HepG2 (cell line): ENCODE measurements around the gene SRPRA. TPM values are rescaled to one million over a fixed set of nuclear protein-coding genes. Genes with fewer than 3 reads are reported as not detected.

Experiments used
- ATRX ChIP-seq: sonication (generic); formaldehyde crosslinking; IDR thresholded peaks from 2 replicates; pipeline ENCODE4 v1.4.0; 2020; ENCODE audit warnings: missing genetic modification reagents, borderline replicate concordance
- EZH2 ChIP-seq: conservative IDR thresholded peaks from 2 replicates; pipeline ENCODE4 v1.6.1; 2012; ENCODE audit warnings: mild to moderate bottlenecking, low read depth, low read length, moderate library complexity
- FOXP1 ChIP-seq, 2 experiments: fragments of 450-650 bp in 1 of 2; IDR thresholded peaks; 2 replicates each; pipeline ENCODE4 v1.6.1; 2017 to 2018; ENCODE audit warnings: antibody characterized with exemption in 1 of 2
- HNF4A ChIP-seq: sonication (generic); formaldehyde crosslinking; IDR thresholded peaks from 2 replicates; pipeline ENCODE4 v1.4.0; 2020; ENCODE audit warnings: missing genetic modification reagents
- HOXD1 ChIP-seq: sonication (generic); formaldehyde crosslinking; IDR thresholded peaks from 2 replicates; pipeline ENCODE4 v1.5.0; 2020; ENCODE audit warnings: missing genetic modification reagents
- IRF2 ChIP-seq: IDR thresholded peaks from 2 replicates; pipeline ENCODE4 v1.6.1; 2018; ENCODE audit warnings: missing genetic modification reagents, missing compliant biosample characterization
- JDP2 ChIP-seq: sonication (generic); formaldehyde crosslinking; IDR thresholded peaks from 2 replicates; pipeline ENCODE4 v1.8.1; 2022; ENCODE audit warnings: missing genetic modification reagents, borderline replicate concordance
- MXI1 ChIP-seq: IDR thresholded peaks from 3 replicates; pipeline ENCODE4 v1.6.1; 2012; ENCODE audit warnings: low read depth, low read length, inconsistent platforms, borderline replicate concordance
- SETDB1 ChIP-seq: sonication (generic); formaldehyde crosslinking; IDR thresholded peaks from 2 replicates; pipeline ENCODE4 v1.5.1; 2020; ENCODE audit warnings: missing genetic modification reagents, mild to moderate bottlenecking, borderline replicate concordance
- SOX6 ChIP-seq, 2 experiments: fragments of 450-650 bp in 1 of 2; sonication (generic) in 1 of 2; formaldehyde crosslinking in 1 of 2; IDR thresholded peaks; 2 replicates each; pipeline versions ENCODE4 v1.4.0 to v1.6.1; 2017 to 2020; ENCODE audit warnings: antibody characterized with exemption in 1 of 2, mild to moderate bottlenecking in 1 of 2, missing genetic modification reagents in 1 of 2
- SRSF1 ChIP-seq: fragments of 200-400 bp; formaldehyde crosslinking; optimal IDR thresholded peaks from 2 replicates; pipeline ENCODE3; 2017; ENCODE audit warnings: mild to moderate bottlenecking, low read depth, low read length, moderate library complexity
- SYNCRIP ChIP-seq: fragments of 200-400 bp; formaldehyde crosslinking; IDR thresholded peaks from 2 replicates; pipeline ENCODE4 v1.6.1; 2018; ENCODE audit warnings: mild to moderate bottlenecking, low read depth, low read length; ENCODE audit not compliant: insufficient read depth
- THAP7 ChIP-seq: sonication (generic); formaldehyde crosslinking; IDR thresholded peaks from 2 replicates; pipeline ENCODE4 v1.8.1; 2023; ENCODE audit warnings: mild to moderate bottlenecking, missing genetic modification reagents
- TMF1 ChIP-seq: sonication (generic); formaldehyde crosslinking; IDR thresholded peaks from 2 replicates; pipeline ENCODE4 v1.8.1; 2022; ENCODE audit warnings: low read depth, missing genetic modification reagents
- ZEB1 ChIP-seq: IDR thresholded peaks from 2 replicates; pipeline ENCODE4 v1.6.1; 2012; ENCODE audit warnings: mild to moderate bottlenecking, low read depth, inconsistent platforms; ENCODE audit not compliant: insufficient replicate concordance
- ZGPAT ChIP-seq: IDR thresholded peaks from 2 replicates; pipeline ENCODE4 v1.6.1; 2016; ENCODE audit warnings: mild to moderate bottlenecking
- ZNF326 ChIP-seq: sonication (generic); formaldehyde crosslinking; IDR thresholded peaks from 2 replicates; pipeline ENCODE4 v1.4.0; 2020; ENCODE audit warnings: missing genetic modification reagents, borderline replicate concordance
- ZNF354B ChIP-seq: sonication (generic); formaldehyde crosslinking; IDR thresholded peaks from 2 replicates; pipeline ENCODE4 v1.8.0; 2022; ENCODE audit warnings: mild to moderate bottlenecking, missing genetic modification reagents
- ZNF619 ChIP-seq: sonication (generic); formaldehyde crosslinking; IDR thresholded peaks from 2 replicates; pipeline ENCODE4 v1.4.0; 2020; ENCODE audit warnings: mild to moderate bottlenecking, missing genetic modification reagents
- ZNF816 ChIP-seq: sonication (generic); formaldehyde crosslinking; IDR thresholded peaks from 2 replicates; pipeline ENCODE4 v1.8.0; 2022; ENCODE audit warnings: missing genetic modification reagents, mild to moderate bottlenecking, borderline replicate concordance
- polyA plus RNA-seq, 8 experiments: library from polyadenylated mRNA; depleted of rRNA in 3 of 8; stranded (reverse) in 7 of 8; unstranded in 1 of 8; fragments of >200 nt; fragmentation: Illumina TruSeq in 4 of 8; extraction: Trizol in 4 of 8; gene quantifications; 2 replicates each; pipeline versions ENCODE4 v1.2.1 to v1.2.3, GENCODE V29; 2011 to 2016; ENCODE audit warnings: low read depth in 4 of 8, missing spikeins in 1 of 8, mixed read lengths in 1 of 8; ENCODE audit not compliant: insufficient read depth in 1 of 8
- total RNA-seq, 5 experiments: library from RNA; depleted of rRNA; stranded (reverse); fragments of >200 nt; fragmentation: Illumina TruSeq; extraction: Trizol; gene quantifications; 2 replicates each; pipeline ENCODE4 v1.2.3, GENCODE V29; 2016; ENCODE audit warnings: low read depth in 1 of 5
- TF ChIP-seq, protein P1 (sequence below): sonication (generic); formaldehyde crosslinking; IDR thresholded peaks from 2 replicates; pipeline ENCODE4 v1.8.1; 2023; ENCODE audit warnings: mild to moderate bottlenecking, missing genetic modification reagents
- TF ChIP-seq, protein P2 (sequence below): sonication (generic); formaldehyde crosslinking; IDR thresholded peaks from 2 replicates; pipeline ENCODE4 v1.9.0; 2021; ENCODE audit warnings: missing genetic modification reagents, borderline replicate concordance

Gene SRPRA
- total and polyA plus RNA-seq, 2 of the 13 experiments (the other 11 are each of a cell fraction or from before 2014, with no cell fraction given): 27.7 to 64.6 TPM

GRCh38 chr11:126303623-126304456 lies 35.1 kb upstream of the SRPRA start, which contains the start of gene DCPS (continued):
- no peak for TF ChIP-seq SRSF1
- TF ChIP-seq ZNF354B (CRISPR knock-in tag): no peak
- peak; percentile 90; the same call in 2 of the 3 replicates for TF ChIP-seq MXI1
- TF ChIP-seq ATRX: no peak
- peak; percentile 92 for TF ChIP-seq ZNF816 (CRISPR knock-in tag)
- TF ChIP-seq JDP2: 0 out of 2 replicates have a peak, but pooled peaks have one; percentile 34
- peak; percentile 68; the same call in 1 of the 2 replicates for TF ChIP-seq HOXD1
- TF ChIP-seq ZGPAT (CRISPR knock-in tag): peak; percentile 88
- TF ChIP-seq ZNF326 (CRISPR knock-in tag): no peak
- peak; percentile 87 for TF ChIP-seq THAP7
- TF ChIP-seq SOX6 (IDR thresholded peaks at IDR 0.05): no peak
- peak; percentile 77 for TF ChIP-seq SOX6 (CRISPR knock-in tag; IDR thresholded peaks at IDR 0.05)
- TF ChIP-seq, protein P1, sequence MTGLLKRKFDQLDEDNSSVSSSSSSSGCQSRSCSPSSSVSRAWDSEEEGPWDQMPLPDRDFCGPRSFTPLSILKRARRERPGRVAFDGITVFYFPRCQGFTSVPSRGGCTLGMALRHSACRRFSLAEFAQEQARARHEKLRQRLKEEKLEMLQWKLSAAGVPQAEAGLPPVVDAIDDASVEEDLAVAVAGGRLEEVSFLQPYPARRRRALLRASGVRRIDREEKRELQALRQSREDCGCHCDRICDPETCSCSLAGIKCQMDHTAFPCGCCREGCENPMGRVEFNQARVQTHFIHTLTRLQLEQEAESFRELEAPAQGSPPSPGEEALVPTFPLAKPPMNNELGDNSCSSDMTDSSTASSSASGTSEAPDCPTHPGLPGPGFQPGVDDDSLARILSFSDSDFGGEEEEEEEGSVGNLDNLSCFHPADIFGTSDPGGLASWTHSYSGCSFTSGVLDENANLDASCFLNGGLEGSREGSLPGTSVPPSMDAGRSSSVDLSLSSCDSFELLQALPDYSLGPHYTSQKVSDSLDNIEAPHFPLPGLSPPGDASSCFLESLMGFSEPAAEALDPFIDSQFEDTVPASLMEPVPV (CRISPR knock-in tag): no peak; the same call in none of the 2 replicates
- peak; percentile 62; the same call in 1 of the 2 replicates for TF ChIP-seq SETDB1 (CRISPR knock-in tag)
- TF ChIP-seq, protein P2, sequence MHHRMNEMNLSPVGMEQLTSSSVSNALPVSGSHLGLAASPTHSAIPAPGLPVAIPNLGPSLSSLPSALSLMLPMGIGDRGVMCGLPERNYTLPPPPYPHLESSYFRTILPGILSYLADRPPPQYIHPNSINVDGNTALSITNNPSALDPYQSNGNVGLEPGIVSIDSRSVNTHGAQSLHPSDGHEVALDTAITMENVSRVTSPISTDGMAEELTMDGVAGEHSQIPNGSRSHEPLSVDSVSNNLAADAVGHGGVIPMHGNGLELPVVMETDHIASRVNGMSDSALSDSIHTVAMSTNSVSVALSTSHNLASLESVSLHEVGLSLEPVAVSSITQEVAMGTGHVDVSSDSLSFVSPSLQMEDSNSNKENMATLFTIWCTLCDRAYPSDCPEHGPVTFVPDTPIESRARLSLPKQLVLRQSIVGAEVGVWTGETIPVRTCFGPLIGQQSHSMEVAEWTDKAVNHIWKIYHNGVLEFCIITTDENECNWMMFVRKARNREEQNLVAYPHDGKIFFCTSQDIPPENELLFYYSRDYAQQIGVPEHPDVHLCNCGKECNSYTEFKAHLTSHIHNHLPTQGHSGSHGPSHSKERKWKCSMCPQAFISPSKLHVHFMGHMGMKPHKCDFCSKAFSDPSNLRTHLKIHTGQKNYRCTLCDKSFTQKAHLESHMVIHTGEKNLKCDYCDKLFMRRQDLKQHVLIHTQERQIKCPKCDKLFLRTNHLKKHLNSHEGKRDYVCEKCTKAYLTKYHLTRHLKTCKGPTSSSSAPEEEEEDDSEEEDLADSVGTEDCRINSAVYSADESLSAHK (CRISPR knock-in tag): no peak
- TF ChIP-seq ZEB1: no peak
- TF ChIP-seq SYNCRIP: no peak
- TF ChIP-seq FOXP1 (IDR thresholded peaks at IDR 0.05): no peak
- no peak for TF ChIP-seq FOXP1 (CRISPR knock-in tag; IDR thresholded peaks at IDR 0.05)
- peak; percentile 66 for TF ChIP-seq IRF2 (CRISPR knock-in tag)
- TF ChIP-seq TMF1 (CRISPR knock-in tag): peak; percentile 93
- peak; percentile 34 for TF ChIP-seq HNF4A (CRISPR knock-in tag)
- TF ChIP-seq EZH2: no peak
- TF ChIP-seq ZNF619 (CRISPR knock-in tag): no peak
